Inflammatory macrophage (primary cell): ENCODE data around the gene SPTBN1.
A peak's percentile ranks its signal among the peaks of the same experiment; 100 is the strongest.
"Not testable (repeated sequence)": the region's sequence is repeated elsewhere in the genome, so short reads cannot be mapped to it uniquely, and the experiment has no call there.

Source experiments
- DNase-seq, 2 donors: peaks; one replicate each; pipeline ENCODE4 v3.0.0-alpha.2; 2020 to 2022

The SPTBN1 gene

GRCh38 chr2:54678719-54679118 lies 222.6 kb downstream of the SPTBN1 start:
- DNase-seq, result no peak

- DNase-seq, result no peak
Measured at GRCh38 chr2:54680397-54681041, 224.4 kb downstream of the SPTBN1 start.

- DNase-seq, result peak; percentile 31 to 45
Measured at GRCh38 chr2:54681416-54681815, 225.3 kb downstream of the SPTBN1 start.

GRCh38 chr2:54683596-54683995 lies 227.5 kb downstream of the SPTBN1 start:
- no peak for DNase-seq

- no peak for DNase-seq
Measured at GRCh38 chr2:54685263-54685775, 229.2 kb downstream of the SPTBN1 start.

GRCh38 chr2:54687595-54688152 lies 231.5 kb downstream of the SPTBN1 start:
- DNase-seq, result no peak

- no peak for DNase-seq
Measured at GRCh38 chr2:54691445-54692135, 235.5 kb downstream of the SPTBN1 start.

- DNase-seq, result no peak
Measured at GRCh38 chr2:54692556-54692955, 236.4 kb downstream of the SPTBN1 start.

- no peak for DNase-seq
Measured at GRCh38 chr2:54695378-54695777, 239.3 kb downstream of the SPTBN1 start.

GRCh38 chr2:54697934-54698333 lies 241.8 kb downstream of the SPTBN1 start:
- no peak for DNase-seq

- not testable (repeated sequence) for DNase-seq
Measured at GRCh38 chr2:54698926-54699325, 242.8 kb downstream of the SPTBN1 start.

- no peak for DNase-seq
Measured at GRCh38 chr2:54699665-54700064, 243.5 kb downstream of the SPTBN1 start.

GRCh38 chr2:54701029-54701428 lies 244.9 kb downstream of the SPTBN1 start:
- no peak for DNase-seq

- no peak for DNase-seq
Measured at GRCh38 chr2:54704238-54704637, 248.1 kb downstream of the SPTBN1 start.

- DNase-seq, result peak; percentile 51 to 78
Measured at GRCh38 chr2:54704688-54705605, 248.8 kb downstream of the SPTBN1 start.

GRCh38 chr2:54706622-54707021 lies 250.5 kb downstream of the SPTBN1 start:
- DNase-seq, result no peak

- DNase-seq, result no peak
Measured at GRCh38 chr2:54708584-54709335, 252.6 kb downstream of the SPTBN1 start.

- no peak for DNase-seq
Measured at GRCh38 chr2:54709336-54709809, 253.2 kb downstream of the SPTBN1 start.

GRCh38 chr2:54710216-54710615 lies 254.1 kb downstream of the SPTBN1 start:
- no peak for DNase-seq

GRCh38 chr2:54712516-54712915 lies 256.4 kb downstream of the SPTBN1 start:
- DNase-seq, result no peak

- no peak for DNase-seq
Measured at GRCh38 chr2:54714996-54715395, 258.9 kb downstream of the SPTBN1 start.

- peak in 1 of 2 donors; percentile 50 for DNase-seq
Measured at GRCh38 chr2:54716375-54716774, 260.2 kb downstream of the SPTBN1 start.
